Measurements from ENCODE around the gene NEK11.

DNA sequence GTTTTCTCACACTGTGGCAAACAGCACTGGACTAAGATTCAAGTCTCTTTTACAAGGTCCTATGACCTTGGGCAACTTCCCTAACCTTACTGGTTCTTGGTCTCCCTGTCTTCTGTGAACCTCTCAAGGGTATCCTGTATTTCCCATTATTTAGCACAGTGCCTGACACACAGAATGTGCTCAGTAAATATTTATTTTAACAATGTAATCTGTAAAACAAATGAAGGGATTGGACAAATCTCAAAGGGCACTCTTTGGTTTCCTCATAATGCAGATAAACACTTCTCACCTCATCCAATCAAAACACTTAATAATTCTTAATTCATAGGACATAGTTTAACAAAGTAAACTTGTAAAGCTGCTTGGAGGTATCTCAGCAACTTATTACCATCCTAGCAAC lies 367.7 kb downstream of the NEK11 start:
- no peak for TF ChIP-seq GATA2 (IDR thresholded peaks at IDR 0.05; ENCODE audit: low read depth, low read length)
- TF ChIP-seq GATA3 (IDR thresholded peaks at IDR 0.05; ENCODE audit: low read depth, low read length), result no peak
